ENCODE data around the gene TRIO.

The TRIO gene

GRCh38 chr5:14503681-14504331 lies 360.7 kb downstream of the TRIO start:
- POLR2A ChIA-PET = no interaction called here
- no peak for DNase-seq (ENCODE audit: extremely low spot score)
- TF ChIP-seq LEF1 (IDR thresholded peaks at IDR 0.05; ENCODE audit: borderline replicate concordance) (no peak), FOXM1 (IDR thresholded peaks at IDR 0.05; ENCODE audit: borderline replicate concordance) (no peak), L3MBTL2 (conservative IDR thresholded peaks at IDR 0.05) (no peak), PKNOX1 (IDR thresholded peaks at IDR 0.05) (no peak), ZNF384 (IDR thresholded peaks at IDR 0.05) (no peak), SUZ12 (IDR thresholded peaks at IDR 0.05) (no peak), CTBP1 (IDR thresholded peaks at IDR 0.05; ENCODE audit: borderline replicate concordance) (no peak), FOXA1 (IDR thresholded peaks at IDR 0.05) (no peak), ELF4 (IDR thresholded peaks at IDR 0.05) (no peak), BHLHE40 (IDR thresholded peaks at IDR 0.05; ENCODE audit: borderline replicate concordance) (no peak), SP1 (IDR thresholded peaks at IDR 0.05) (no peak), TARDBP (IDR thresholded peaks at IDR 0.05) (no peak), HDGF (IDR thresholded peaks at IDR 0.05; ENCODE audit: borderline replicate concordance) (no peak), FOXK2 (IDR thresholded peaks at IDR 0.05) (no peak), NFRKB (IDR thresholded peaks at IDR 0.05) (no peak), ARNT (IDR thresholded peaks at IDR 0.05) (no peak)
- CTCF ChIA-PET = interaction anchor here (0.6 kb wide), 1 partner anchor 116 kb away, joined by 4 read pairs; no protein-coding TSS in a partner anchor

GRCh38 chr5:14504332-14504727 lies 361.2 kb downstream of the TRIO start:
- no peak for DNase-seq (ENCODE audit: extremely low spot score)
- ChIA-PET POLR2A (no interaction called here), CTCF (interaction anchor here (0.6 kb wide), 1 partner anchor 116 kb away, joined by 4 read pairs; no protein-coding TSS in a partner anchor)
- no peak for TF ChIP-seq FOXM1 (IDR thresholded peaks at IDR 0.05; ENCODE audit: borderline replicate concordance)

- POLR2A ChIA-PET = no interaction called here
- TF ChIP-seq FOXA1 (IDR thresholded peaks at IDR 0.05) = no peak
- no peak for TF ChIP-seq CTBP1 (IDR thresholded peaks at IDR 0.05; ENCODE audit: borderline replicate concordance)
- no peak for TF ChIP-seq BHLHE40 (IDR thresholded peaks at IDR 0.05; ENCODE audit: borderline replicate concordance)
- no peak for TF ChIP-seq SP1 (IDR thresholded peaks at IDR 0.05)
- TF ChIP-seq FOXM1 (IDR thresholded peaks at IDR 0.05; ENCODE audit: borderline replicate concordance) = no peak
- no peak for TF ChIP-seq L3MBTL2 (conservative IDR thresholded peaks at IDR 0.05)
- no peak for TF ChIP-seq ELF4 (IDR thresholded peaks at IDR 0.05)
- TF ChIP-seq PKNOX1 (IDR thresholded peaks at IDR 0.05) = no peak
- TF ChIP-seq ARNT (IDR thresholded peaks at IDR 0.05) = no peak
- no peak for DNase-seq (ENCODE audit: extremely low spot score)
- CTCF ChIA-PET = no interaction called here
Observed at GRCh38 chr5:14504816-14505215, 361.7 kb downstream of the TRIO start.

GRCh38 chr5:14505310-14506139 lies 362.4 kb downstream of the TRIO start:
- ChIA-PET POLR2A (no interaction called here), CTCF (no interaction called here)
- TF ChIP-seq ELF4 (IDR thresholded peaks at IDR 0.05) (no peak), L3MBTL2 (conservative IDR thresholded peaks at IDR 0.05) (no peak), ARNT (IDR thresholded peaks at IDR 0.05) (no peak), CTBP1 (IDR thresholded peaks at IDR 0.05; ENCODE audit: borderline replicate concordance) (no peak), SUZ12 (IDR thresholded peaks at IDR 0.05) (no peak), PKNOX1 (IDR thresholded peaks at IDR 0.05) (no peak), TARDBP (IDR thresholded peaks at IDR 0.05) (no peak), ZNF384 (IDR thresholded peaks at IDR 0.05) (no peak), LEF1 (IDR thresholded peaks at IDR 0.05; ENCODE audit: borderline replicate concordance) (no peak), FOXM1 (IDR thresholded peaks at IDR 0.05; ENCODE audit: borderline replicate concordance) (no peak), HDGF (IDR thresholded peaks at IDR 0.05; ENCODE audit: borderline replicate concordance) (no peak), NFRKB (IDR thresholded peaks at IDR 0.05) (no peak), SP1 (IDR thresholded peaks at IDR 0.05) (no peak), BHLHE40 (IDR thresholded peaks at IDR 0.05; ENCODE audit: borderline replicate concordance) (no peak), FOXA1 (IDR thresholded peaks at IDR 0.05) (no peak), FOXK2 (IDR thresholded peaks at IDR 0.05) (no peak)
- no peak for DNase-seq (ENCODE audit: extremely low spot score)

GRCh38 chr5:14506140-14506538 lies 363.0 kb downstream of the TRIO start:
- TF ChIP-seq ARNT (IDR thresholded peaks at IDR 0.05) (no peak), PKNOX1 (IDR thresholded peaks at IDR 0.05) (no peak), FOXA1 (IDR thresholded peaks at IDR 0.05) (no peak), ELF4 (IDR thresholded peaks at IDR 0.05) (no peak), SP1 (IDR thresholded peaks at IDR 0.05) (no peak), FOXK2 (IDR thresholded peaks at IDR 0.05) (no peak), NFRKB (IDR thresholded peaks at IDR 0.05) (no peak), FOXM1 (IDR thresholded peaks at IDR 0.05; ENCODE audit: borderline replicate concordance) (no peak), LEF1 (IDR thresholded peaks at IDR 0.05; ENCODE audit: borderline replicate concordance) (no peak), L3MBTL2 (conservative IDR thresholded peaks at IDR 0.05) (no peak), CTBP1 (IDR thresholded peaks at IDR 0.05; ENCODE audit: borderline replicate concordance) (no peak)
- ChIA-PET CTCF (no interaction called here), POLR2A (no interaction called here)
- no peak for DNase-seq (ENCODE audit: extremely low spot score)
